GM12878 (cell line): ENCODE measurements around the gene HS3ST1. TPM values are rescaled to one million over a fixed set of nuclear protein-coding genes. Genes with fewer than 3 reads are reported as not detected.

Source experiments
- ATAC-seq: fragments of 200-7000 bp; cut with Tn5 transposase; 3 replicates; pipeline ENCODE4 v1.9.1; 2020; ENCODE audit warnings: mild to moderate bottlenecking, moderate library complexity
- BruUV-seq: library from RNA; stranded (reverse); fragments of 400-500 nt; replicated peaks from 2 replicates; lab custom pipeline; 2021; lab: Mats Ljungman, UMichigan
- CTCF ChIA-PET: fragments of 300-600 bp; sonication (Branson Sonifier 250); formaldehyde crosslinking; extraction: SDS; loops from one replicate; lab custom pipeline; 2021; ENCODE audit warnings: inconsistent platforms; lab: Yijun Ruan, JAX
- POLR2A ChIA-PET: fragments of 350-600 bp; formaldehyde crosslinking; extraction: SDS; loops from one replicate; lab custom pipeline; 2021; ENCODE audit warnings: inconsistent platforms; lab: Charles Lee
- RAD21 ChIA-PET: fragments of 300-600 bp; sonication (Branson Sonifier 250); formaldehyde crosslinking; loops from one replicate; lab custom pipeline; 2023; ENCODE audit warnings: antibody characterized with exemption; ENCODE audit not compliant: unreplicated experiment; lab: Charles Lee
- SMC1A ChIA-PET: fragments of 300-600 bp; sonication (Branson Sonifier 250); formaldehyde crosslinking; loops from one replicate; lab custom pipeline; 2023; ENCODE audit not compliant: unreplicated experiment, uncharacterized antibody; lab: Charles Lee
- DNase-seq: peaks from one replicate; pipeline ENCODE4 v3.0.0-alpha.2; 2011; ENCODE audit warnings: low read depth, low spot score
- FAIRE-seq: peaks from 3 replicates; lab custom pipeline; 2011; peaks lifted over from hg19 to GRCh38; lab: Jason Lieb, UNC
- H2AFZ ChIP-seq: 2 replicates; pipeline ENCODE4 v1.6.0; 2011; ENCODE audit warnings: low read depth, low read length, control low read depth; ENCODE audit not compliant: control insufficient read depth
- H3K27ac ChIP-seq: 2 replicates; pipeline ENCODE4 v1.5.1; 2011; ENCODE audit warnings: control low read depth; ENCODE audit not compliant: control insufficient read depth, insufficient read depth
- H3K27me3 ChIP-seq, 2 experiments: replicated peaks in 1 of 2; 2 replicates each; pipeline versions ENCODE4 v1.6.0 to v1.6.1; 2011; ENCODE audit warnings: low read length in 1 of 2; ENCODE audit not compliant: control insufficient read depth in 2 of 2, insufficient read depth in 2 of 2
- H3K36me3 ChIP-seq, 2 experiments: 2 replicates each; pipeline ENCODE4 v1.5.1; 2011; ENCODE audit warnings: low read length in 1 of 2; ENCODE audit not compliant: control insufficient read depth in 2 of 2, insufficient read depth in 2 of 2
- H3K4me1 ChIP-seq: 2 replicates; pipeline ENCODE4 v1.6.1; 2011; ENCODE audit warnings: mild to moderate bottlenecking, low read length, moderate library complexity, mixed read lengths; ENCODE audit not compliant: control insufficient read depth, insufficient read depth
- H3K4me2 ChIP-seq: 2 replicates; pipeline ENCODE4 v1.6.0; 2011; ENCODE audit warnings: control low read depth; ENCODE audit not compliant: control insufficient read depth, insufficient read depth
- H3K4me3 ChIP-seq: fragments of 200-600 bp; sonication (generic); 2 replicates; pipeline ENCODE4 v1.5.1; 2016
- H3K79me2 ChIP-seq: 2 replicates; pipeline ENCODE4 v1.6.0; 2011; ENCODE audit warnings: low read length; ENCODE audit not compliant: control insufficient read depth, insufficient read depth
- H3K9ac ChIP-seq: 2 replicates; pipeline ENCODE4 v1.8.0; 2011; ENCODE audit warnings: low read length, control low read depth, mixed read lengths; ENCODE audit not compliant: control insufficient read depth, insufficient read depth
- H3K9me3 ChIP-seq: replicated peaks from 3 replicates; pipeline ENCODE4 v1.5.1; 2011; ENCODE audit warnings: mild to moderate bottlenecking, low read length; ENCODE audit not compliant: control insufficient read depth, insufficient read depth
- H4K20me1 ChIP-seq: 2 replicates; pipeline ENCODE4 v1.6.0; 2011; ENCODE audit not compliant: control insufficient read depth, insufficient read depth
- ATF7 ChIP-seq: fragments of 450-650 bp; IDR thresholded peaks from 2 replicates; pipeline ENCODE4 v1.6.1; 2016; ENCODE audit warnings: low read depth, mild to moderate bottlenecking
- CEBPB ChIP-seq, 2 experiments: fragments of 150-350 bp in 1 of 2; IDR thresholded peaks; 2 replicates each; pipeline ENCODE4 v1.6.1; 2012 to 2014; ENCODE audit warnings: low read depth in 2 of 2, low read length in 2 of 2, borderline replicate concordance in 1 of 2, inconsistent platforms in 1 of 2
- ESRRA ChIP-seq: IDR thresholded peaks from 2 replicates; pipeline ENCODE4 v1.6.1; 2012; ENCODE audit warnings: mild to moderate bottlenecking, low read length, improper control_type of control experiment
- FOS ChIP-seq: IDR thresholded peaks from 3 replicates; pipeline ENCODE4 v1.6.1; 2011; ENCODE audit warnings: borderline replicate concordance; ENCODE audit not compliant: insufficient read length; ENCODE audit errors: extremely low read depth
- MXI1 ChIP-seq: fragments of 150-350 bp; IDR thresholded peaks from 2 replicates; pipeline ENCODE4 v1.6.1; 2011; ENCODE audit warnings: low read depth, mild to moderate bottlenecking, inconsistent platforms, low read length, improper control_type of control experiment
- NFIC ChIP-seq: IDR thresholded peaks from 2 replicates; pipeline ENCODE4 v1.6.1; 2012; ENCODE audit warnings: low read depth, mild to moderate bottlenecking, inconsistent platforms, low read length, moderate library complexity
- POLR2AphosphoS2 ChIP-seq: IDR thresholded peaks from 2 replicates; pipeline ENCODE4 v1.6.1; 2011; ENCODE audit warnings: low read depth, mild to moderate bottlenecking, low read length, improper control_type of control experiment, moderate library complexity
- RB1 ChIP-seq: fragments of 450-650 bp; formaldehyde crosslinking; IDR thresholded peaks from 2 replicates; pipeline ENCODE4 v1.6.1; 2017; ENCODE audit warnings: mild to moderate bottlenecking, borderline replicate concordance
- SMC3 ChIP-seq: IDR thresholded peaks from 2 replicates; pipeline ENCODE4 v1.6.1; 2011; ENCODE audit warnings: low read length, improper control_type of control experiment, borderline replicate concordance
- SRF ChIP-seq, 2 experiments: IDR thresholded peaks; 2 replicates each; pipeline ENCODE4 v1.6.1; 2011; ENCODE audit warnings: low read depth in 2 of 2, low read length in 2 of 2, mild to moderate bottlenecking in 1 of 2, moderate library complexity in 1 of 2
- STAT1 ChIP-seq: fragments of 450-650 bp; conservative IDR thresholded peaks from 2 replicates; pipeline ENCODE4 v1.6.1; 2014; ENCODE audit warnings: antibody characterized with exemption, mild to moderate bottlenecking
- TARDBP ChIP-seq: IDR thresholded peaks from 2 replicates; pipeline ENCODE4 v1.6.1; 2016; ENCODE audit warnings: borderline replicate concordance
- TCF12 ChIP-seq: IDR thresholded peaks from 2 replicates; pipeline ENCODE4 v1.6.1; 2011; ENCODE audit warnings: low read depth, mild to moderate bottlenecking, low read length
- TCF7 ChIP-seq: IDR thresholded peaks from 2 replicates; pipeline ENCODE4 v1.6.1; 2014; ENCODE audit warnings: antibody characterized with exemption, borderline replicate concordance
- ZNF274 ChIP-seq: IDR thresholded peaks from one replicate; pipeline ENCODE4 v1.8.0; 2011; ENCODE audit not compliant: insufficient read length, insufficient read depth
- WGBS: methylation state at CpG from one replicate; pipeline ENCODE4 v1.1.6; 2016; ENCODE audit warnings: low lambda C conversion rate; ENCODE audit not compliant: insufficient replicate concordance, insufficient coverage; ENCODE audit errors: missing lambda C conversion rate; 5-methylcytosine and 5-hydroxymethylcytosine counted together
- in situ Hi-C: fragments of 300-500 bp; cut with MboI; formaldehyde crosslinking; loops from 9 replicates; pipeline ENCODE4 v1.14.3; 2018; ENCODE audit warnings: mixed read lengths
- intact Hi-C: fragments of 100-400 bp; cut with micrococcal nuclease; formaldehyde crosslinking; loops from one replicate; pipeline ENCODE4 v1.14.2; 2022; ENCODE audit not compliant: unreplicated experiment
- polyA plus RNA-seq, 11 experiments: library from polyadenylated mRNA; depleted of rRNA in 4 of 11; unstranded in 6 of 11; stranded (reverse) in 5 of 11; fragments of >200 nt; fragmentation: Nextera tagmentation in 4 of 11; fragmentation: Illumina TruSeq in 1 of 11; extraction: Ambion mirVana in 4 of 11; extraction: Trizol in 1 of 11; gene quantifications; 1 replicate in 1 of 11; 2 replicates in 10 of 11; pipeline versions ENCODE4 v1.2.1 to v1.2.3, GENCODE V29; 2011 to 2016; ENCODE audit warnings: inconsistent platforms in 2 of 11, missing spikeins in 2 of 11, low read depth in 1 of 11
- total RNA-seq, 4 experiments: library from RNA; depleted of rRNA in 3 of 4; stranded (reverse); fragments of >200 nt in 3 of 4; fragmentation: Illumina TruSeq in 1 of 4; extraction: Trizol in 1 of 4; gene quantifications; 2 replicates each; pipeline versions ENCODE4 v1.2.1 to v1.2.3, GENCODE V29; 2013 to 2021
- TF ChIP-seq, protein P1 (sequence below): fragments of 150-350 bp; IDR thresholded peaks from 2 replicates; pipeline ENCODE4 v1.6.1; 2014; ENCODE audit warnings: mild to moderate bottlenecking, low read depth, low read length

HS3ST1 gene
- total and polyA plus RNA-seq, 10 of the 15 experiments (the other 5 are each of a cell fraction or from before 2014, with no cell fraction given) = 0.03 to 0.65 (median 0.13) TPM

DNA sequence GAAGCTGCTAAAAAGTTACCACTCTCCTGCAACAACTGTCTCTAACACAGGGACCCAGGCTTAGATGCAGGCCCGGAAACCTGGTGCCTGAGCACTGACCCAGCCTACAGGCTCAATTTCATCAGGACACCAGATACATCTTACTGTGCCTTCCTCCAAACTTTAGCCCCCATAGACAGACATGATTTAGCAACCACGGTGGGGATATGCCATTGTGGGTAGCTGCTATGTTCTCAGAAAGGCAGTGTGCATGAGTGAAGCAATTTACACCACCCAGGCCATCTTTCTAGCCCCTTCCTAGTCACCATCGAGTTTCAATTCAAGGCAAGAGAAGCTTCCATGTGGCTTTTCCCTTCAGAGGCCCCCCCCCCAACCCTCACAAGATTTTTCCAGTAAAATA lies 2.7 kb downstream of the HS3ST1 start:
- DNase-seq = no peak
- ChIA-PET CTCF (interaction anchor here (0.9 to 1.1 kb wide), 4 partner anchors 9 to 871 kb away, joined by 3 to 5 read pairs (median 3); no protein-coding TSS in a partner anchor), POLR2A (no interaction called here), RAD21 (interaction anchor here (1.1 to 1.5 kb wide), 3 partner anchors 11 to 871 kb away, joined by 3 to 4 read pairs (median 3); no protein-coding TSS in a partner anchor), SMC1A (interaction anchor here (0.9 to 1.3 kb wide), 4 partner anchors 9 to 845 kb away, joined by 3 to 5 read pairs (median 3); no protein-coding TSS in a partner anchor)
- no peaks in the 10 kb centered on the region for H3K9me3 ChIP-seq
- TF ChIP-seq TCF12 (no peak), SRF (IDR thresholded peaks at IDR 0.05; ENCODE audit: low read depth in 2 of 2, low read length in 2 of 2) (no peak), TCF7 (no peak), SMC3 (no peak), MXI1 (no peak), ATF7 (no peak), ZNF274 (no peak), FOS (no peak), NFIC (no peak), CEBPB (IDR thresholded peaks at IDR 0.05; ENCODE audit: borderline replicate concordance in 1 of 2, low read depth in 2 of 2, low read length in 2 of 2) (no peak), POLR2AphosphoS2 (no peak), TARDBP (no peak), ESRRA (no peak), RB1 (no peak), STAT1 (no peak)
- TF ChIP-seq, protein P1, sequence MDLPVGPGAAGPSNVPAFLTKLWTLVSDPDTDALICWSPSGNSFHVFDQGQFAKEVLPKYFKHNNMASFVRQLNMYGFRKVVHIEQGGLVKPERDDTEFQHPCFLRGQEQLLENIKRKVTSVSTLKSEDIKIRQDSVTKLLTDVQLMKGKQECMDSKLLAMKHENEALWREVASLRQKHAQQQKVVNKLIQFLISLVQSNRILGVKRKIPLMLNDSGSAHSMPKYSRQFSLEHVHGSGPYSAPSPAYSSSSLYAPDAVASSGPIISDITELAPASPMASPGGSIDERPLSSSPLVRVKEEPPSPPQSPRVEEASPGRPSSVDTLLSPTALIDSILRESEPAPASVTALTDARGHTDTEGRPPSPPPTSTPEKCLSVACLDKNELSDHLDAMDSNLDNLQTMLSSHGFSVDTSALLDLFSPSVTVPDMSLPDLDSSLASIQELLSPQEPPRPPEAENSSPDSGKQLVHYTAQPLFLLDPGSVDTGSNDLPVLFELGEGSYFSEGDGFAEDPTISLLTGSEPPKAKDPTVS = no peak
- H3K27me3 ChIP-seq = peaks cover 2 to 8% of the 10 kb centered on the region in 2 experiments
- 49% methylated on average over 3 of the region's 3 CpGs for WGBS
- H3K4me1 ChIP-seq = peaks cover 2% of the 10 kb centered on the region; the same call in 1 of the 2 replicates
- no peak for ATAC-seq
- no peaks in the 10 kb centered on the region for H3K36me3 ChIP-seq
- no peak overlapping the region for H3K9ac ChIP-seq
- no peak overlapping the region for H3K4me3 ChIP-seq
- BruUV-seq = no TSS peak
- H3K79me2 ChIP-seq = no peaks in the 10 kb centered on the region
- H2AFZ ChIP-seq = no peak overlapping the region
- FAIRE-seq = no peak
- H3K27ac ChIP-seq = no peak overlapping the region
- no peaks in the 10 kb centered on the region for H4K20me1 ChIP-seq
- intact Hi-C loops (loop anchor here (10.0 kb wide), 2 partner anchors 351 to 971 kb away; partner anchors contain the start of gene ZNF518B), in situ Hi-C loops (no loop called here)
- H3K4me2 ChIP-seq = no peak overlapping the region
